ENCODE measurements around the gene RPA3.

GRCh38 chr7:7750571-7751242 is 32.3 kb upstream of the RPA3 start:
- TF ChIP-seq EZH2phosphoT487 (IDR thresholded peaks at IDR 0.05; ENCODE audit: low read depth) (no peak), CTCF (IDR thresholded peaks at IDR 0.05; ENCODE audit: low read depth, low read length) (no peak)

All from OCI-LY3 (cell line).